Endothelial cell of umbilical vein (primary cell): ENCODE measurements around the gene KBTBD8. TPM values are rescaled to one million over a fixed set of nuclear protein-coding genes. Genes with fewer than 3 reads are reported as not detected.

Source experiments
- BruUV-seq: library from RNA; stranded (reverse); fragments of 400-500 nt; replicated peaks from 2 replicates; lab custom pipeline; 2021; lab: Mats Ljungman, UMichigan
- CTCF ChIA-PET: fragments of 300-600, 350-600 bp; sonication (Branson Sonifier 250); formaldehyde crosslinking; loops from one replicate; lab custom pipeline; 2021; ENCODE audit warnings: antibody characterized with exemption, inconsistent platforms; lab: Charles Lee
- POLR2A ChIA-PET: fragments of 300-600, 350-600 bp; sonication (Branson Sonifier 250); formaldehyde crosslinking; loops from one replicate; lab custom pipeline; 2021; ENCODE audit warnings: antibody characterized with exemption, inconsistent platforms; lab: Charles Lee
- DNase-seq: peaks from one replicate; pipeline ENCODE4 v3.0.0-alpha.2; 2011; ENCODE audit warnings: low read depth, low spot score
- FAIRE-seq: peaks from 2 replicates; lab custom pipeline; 2011; peaks lifted over from hg19 to GRCh38; lab: Jason Lieb, UNC
- H2AFZ ChIP-seq: 2 replicates; pipeline ENCODE4 v1.6.0; 2012; ENCODE audit warnings: low read depth, low read length, control low read depth, inconsistent platforms
- H3K27ac ChIP-seq: 2 replicates; pipeline ENCODE4 v1.5.1; 2011; ENCODE audit warnings: low read depth, mild to moderate bottlenecking, control low read depth, low read length, moderate library complexity; ENCODE audit not compliant: insufficient read depth
- H3K27me3 ChIP-seq, 2 experiments: 2 replicates each; pipeline versions ENCODE4 v1.6.0 to v1.6.1; 2011; ENCODE audit warnings: low read length in 2 of 2, mixed read lengths in 1 of 2; ENCODE audit not compliant: control insufficient read depth in 2 of 2, insufficient read depth in 2 of 2
- H3K36me3 ChIP-seq, 2 experiments: 2 replicates in 1 of 2; 3 replicates in 1 of 2; pipeline ENCODE4 v1.5.1; 2011; ENCODE audit warnings: low read length in 2 of 2, mild to moderate bottlenecking in 1 of 2, moderate library complexity in 1 of 2; ENCODE audit not compliant: control insufficient read depth in 2 of 2, insufficient read depth in 2 of 2; ENCODE audit errors: extremely low read depth in 1 of 2
- H3K4me1 ChIP-seq: 3 replicates; pipeline ENCODE4 v1.5.1; 2011; ENCODE audit warnings: mild to moderate bottlenecking, low read length; ENCODE audit not compliant: control insufficient read depth, insufficient read depth; ENCODE audit errors: extremely low read depth
- H3K4me2 ChIP-seq: 2 replicates; pipeline ENCODE4 v1.6.1; 2011; ENCODE audit warnings: low read length, control low read depth, mixed read lengths; ENCODE audit not compliant: insufficient read depth
- H3K4me3 ChIP-seq, 3 experiments: fragments of 200-600 bp in 1 of 3; sonication (generic), shearing (Covaris generic) in 1 of 3; replicated peaks in 1 of 3; 2 replicates each; pipeline ENCODE4 v1.5.1; 2011 to 2016; ENCODE audit warnings: control low read depth in 3 of 3, low read length in 3 of 3, mild to moderate bottlenecking in 2 of 3, inconsistent platforms in 1 of 3, low read depth in 1 of 3, moderate library complexity in 1 of 3; ENCODE audit not compliant: insufficient read depth in 1 of 3
- H3K79me2 ChIP-seq: 2 replicates; pipeline ENCODE4 v1.6.0; 2012; ENCODE audit warnings: low read length, inconsistent platforms; ENCODE audit not compliant: control insufficient read depth, insufficient read depth
- H3K9ac ChIP-seq: replicated peaks from 2 replicates; pipeline ENCODE3; 2011; ENCODE audit warnings: low read length, control low read depth; ENCODE audit not compliant: insufficient read depth; ENCODE audit errors: extremely low read depth
- H3K9me1 ChIP-seq: replicated peaks from 3 replicates; pipeline ENCODE4 v1.6.0; 2011; ENCODE audit warnings: mild to moderate bottlenecking, low read length; ENCODE audit not compliant: control insufficient read depth, insufficient read depth; ENCODE audit errors: extremely low read depth
- H3K9me3 ChIP-seq: replicated peaks from 2 replicates; pipeline ENCODE4 v1.5.1; 2012; ENCODE audit warnings: low read length, inconsistent platforms; ENCODE audit not compliant: control insufficient read depth, insufficient read depth
- H4K20me1 ChIP-seq: replicated peaks from 2 replicates; pipeline ENCODE3; 2011; ENCODE audit warnings: mild to moderate bottlenecking, low read length; ENCODE audit not compliant: control insufficient read depth, insufficient read depth; ENCODE audit errors: extremely low read depth
- EZH2 ChIP-seq: IDR thresholded peaks from 2 replicates; pipeline ENCODE4 v1.6.1; 2012; ENCODE audit warnings: borderline replicate concordance, low read depth, mild to moderate bottlenecking, moderate library complexity, low read length, inconsistent platforms; ENCODE audit not compliant: severe bottlenecking
- FOS ChIP-seq: IDR thresholded peaks from 2 replicates; pipeline ENCODE4 v1.6.1; 2011; ENCODE audit warnings: mild to moderate bottlenecking, low read length, moderate library complexity, borderline replicate concordance; ENCODE audit not compliant: insufficient read depth
- JUN ChIP-seq: IDR thresholded peaks from 2 replicates; pipeline ENCODE4 v1.6.1; 2011; ENCODE audit warnings: borderline replicate concordance, low read depth; ENCODE audit not compliant: insufficient read length, insufficient read depth
- MYC ChIP-seq: IDR thresholded peaks from one replicate; pipeline ENCODE4 v1.6.1; 2011; ENCODE audit warnings: mild to moderate bottlenecking, low read depth, low read length
- POLR2A ChIP-seq: IDR thresholded peaks from 2 replicates; pipeline ENCODE4 v1.6.1; 2012; ENCODE audit warnings: low read depth, mild to moderate bottlenecking, control low read depth, low read length
- POLR2AphosphoS5 ChIP-seq: IDR thresholded peaks from 2 replicates; pipeline ENCODE4 v1.6.1; 2012; ENCODE audit warnings: low read depth, mild to moderate bottlenecking, control low read depth, low read length, moderate library complexity; ENCODE audit not compliant: insufficient read depth
- dilution Hi-C: fragments of 300-500 bp; cut with MboI; formaldehyde crosslinking; loops from one replicate; pipeline ENCODE4 v1.15.0; 2019; ENCODE audit warnings: low sequenced_read_pairs; ENCODE audit not compliant: extremely low pct_ligation_motif_present
- intact Hi-C: fragments of 100-400 bp; cut with micrococcal nuclease; formaldehyde crosslinking; loops from one replicate; pipeline ENCODE4 v1.10.0; 2022
- polyA plus RNA-seq, 4 experiments: library from polyadenylated mRNA; depleted of rRNA in 3 of 4; stranded (reverse) in 3 of 4; unstranded in 1 of 4; fragments of >200 nt; gene quantifications; 2 replicates each; pipeline versions ENCODE4 v1.2.1 to v1.2.3, GENCODE V29; 2011 to 2012; ENCODE audit warnings: missing spikeins in 1 of 4
- total RNA-seq: library from RNA; stranded (reverse); gene quantifications from 2 replicates; pipeline ENCODE4 v1.2.3, GENCODE V29; 2021
- TF ChIP-seq, protein P1 (sequence below), 2 donors: IDR thresholded peaks; 1 replicate in 1 of 2; 2 replicates in 1 of 2; pipeline ENCODE4 v1.5.1; 2011; ENCODE audit warnings: low read length in 2 of 2, mild to moderate bottlenecking in 2 of 2, moderate library complexity in 2 of 2, control low read depth in 1 of 2, inconsistent platforms in 1 of 2, low read depth in 1 of 2; ENCODE audit not compliant: insufficient read depth in 1 of 2; ENCODE audit errors: extremely low read depth in 1 of 2
- TF ChIP-seq, protein P2 (sequence below): IDR thresholded peaks from 2 replicates; pipeline ENCODE4 v1.6.1; 2011; ENCODE audit not compliant: insufficient read depth, insufficient read length

Gene KBTBD8
- total and polyA plus RNA-seq, 2 donors (not counting 3 experiments of a cell fraction or from before 2014, with no cell fraction given) = 0.26 to 1.1 TPM

DNA sequence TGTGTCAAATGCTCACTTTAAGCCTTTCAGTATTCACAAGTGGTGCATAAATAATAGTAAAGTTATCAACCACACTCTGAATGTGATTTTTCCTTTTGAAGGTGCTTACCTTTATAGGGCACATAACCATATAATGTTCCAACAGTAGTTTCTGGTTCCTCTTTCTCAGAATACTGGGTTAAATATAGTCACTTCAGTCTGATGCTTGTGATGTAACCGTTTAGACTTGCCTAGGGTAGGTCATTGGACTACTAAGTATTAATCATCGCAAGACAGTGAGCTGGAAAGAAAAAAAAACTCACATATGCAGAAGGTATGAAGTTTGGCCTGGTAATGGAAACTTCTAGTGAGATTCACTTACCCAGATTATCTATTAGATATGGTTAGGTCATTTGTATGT, 1.9 kb downstream of the KBTBD8 start:
- H3K4me2 ChIP-seq = no peak overlapping the region
- no peak for FAIRE-seq
- no peaks in the 10 kb centered on the region for H3K9me3 ChIP-seq
- CTCF ChIA-PET = interaction anchor here (1.4 kb wide), 1 partner anchor 114 kb away, joined by 6 read pairs; no protein-coding TSS in a partner anchor
- dilution Hi-C loops = no loop called here
- DNase-seq = no peak
- H3K36me3 ChIP-seq = peaks cover 0 to 8% of the 10 kb centered on the region in 2 experiments
- peaks cover 17% of the 10 kb centered on the region for H3K4me1 ChIP-seq
- no peak overlapping the region for H2AFZ ChIP-seq
- no peak overlapping the region for H3K27ac ChIP-seq
- no peaks in the 10 kb centered on the region for H3K9me1 ChIP-seq
- H3K4me3 ChIP-seq = no peak overlapping the region
- H3K27me3 ChIP-seq = peaks cover 0 to 4% of the 10 kb centered on the region in 2 experiments
- POLR2A ChIA-PET = no interaction called here
- H3K9ac ChIP-seq = no peak overlapping the region
- H4K20me1 ChIP-seq = no peaks in the 10 kb centered on the region
- H3K79me2 ChIP-seq = peaks cover 2% of the 10 kb centered on the region
- no TSS peak for BruUV-seq
- intact Hi-C loops = no loop called here
- TF ChIP-seq, protein P1, sequence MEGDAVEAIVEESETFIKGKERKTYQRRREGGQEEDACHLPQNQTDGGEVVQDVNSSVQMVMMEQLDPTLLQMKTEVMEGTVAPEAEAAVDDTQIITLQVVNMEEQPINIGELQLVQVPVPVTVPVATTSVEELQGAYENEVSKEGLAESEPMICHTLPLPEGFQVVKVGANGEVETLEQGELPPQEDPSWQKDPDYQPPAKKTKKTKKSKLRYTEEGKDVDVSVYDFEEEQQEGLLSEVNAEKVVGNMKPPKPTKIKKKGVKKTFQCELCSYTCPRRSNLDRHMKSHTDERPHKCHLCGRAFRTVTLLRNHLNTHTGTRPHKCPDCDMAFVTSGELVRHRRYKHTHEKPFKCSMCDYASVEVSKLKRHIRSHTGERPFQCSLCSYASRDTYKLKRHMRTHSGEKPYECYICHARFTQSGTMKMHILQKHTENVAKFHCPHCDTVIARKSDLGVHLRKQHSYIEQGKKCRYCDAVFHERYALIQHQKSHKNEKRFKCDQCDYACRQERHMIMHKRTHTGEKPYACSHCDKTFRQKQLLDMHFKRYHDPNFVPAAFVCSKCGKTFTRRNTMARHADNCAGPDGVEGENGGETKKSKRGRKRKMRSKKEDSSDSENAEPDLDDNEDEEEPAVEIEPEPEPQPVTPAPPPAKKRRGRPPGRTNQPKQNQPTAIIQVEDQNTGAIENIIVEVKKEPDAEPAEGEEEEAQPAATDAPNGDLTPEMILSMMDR (IDR thresholded peaks at IDR 0.05; ENCODE audit: extremely low read depth in 1 of 2, insufficient read depth in 1 of 2, low read depth in 1 of 2, low read length in 2 of 2) = no peak
- TF ChIP-seq MYC (no peak), POLR2AphosphoS5 (no peak), EZH2 (no peak), POLR2A (no peak), JUN (no peak), FOS (no peak)
- TF ChIP-seq, protein P2, sequence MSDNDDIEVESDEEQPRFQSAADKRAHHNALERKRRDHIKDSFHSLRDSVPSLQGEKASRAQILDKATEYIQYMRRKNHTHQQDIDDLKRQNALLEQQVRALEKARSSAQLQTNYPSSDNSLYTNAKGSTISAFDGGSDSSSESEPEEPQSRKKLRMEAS = no peak
